ENCODE measurements around the gene VAV2.

The VAV2 gene

DNA sequence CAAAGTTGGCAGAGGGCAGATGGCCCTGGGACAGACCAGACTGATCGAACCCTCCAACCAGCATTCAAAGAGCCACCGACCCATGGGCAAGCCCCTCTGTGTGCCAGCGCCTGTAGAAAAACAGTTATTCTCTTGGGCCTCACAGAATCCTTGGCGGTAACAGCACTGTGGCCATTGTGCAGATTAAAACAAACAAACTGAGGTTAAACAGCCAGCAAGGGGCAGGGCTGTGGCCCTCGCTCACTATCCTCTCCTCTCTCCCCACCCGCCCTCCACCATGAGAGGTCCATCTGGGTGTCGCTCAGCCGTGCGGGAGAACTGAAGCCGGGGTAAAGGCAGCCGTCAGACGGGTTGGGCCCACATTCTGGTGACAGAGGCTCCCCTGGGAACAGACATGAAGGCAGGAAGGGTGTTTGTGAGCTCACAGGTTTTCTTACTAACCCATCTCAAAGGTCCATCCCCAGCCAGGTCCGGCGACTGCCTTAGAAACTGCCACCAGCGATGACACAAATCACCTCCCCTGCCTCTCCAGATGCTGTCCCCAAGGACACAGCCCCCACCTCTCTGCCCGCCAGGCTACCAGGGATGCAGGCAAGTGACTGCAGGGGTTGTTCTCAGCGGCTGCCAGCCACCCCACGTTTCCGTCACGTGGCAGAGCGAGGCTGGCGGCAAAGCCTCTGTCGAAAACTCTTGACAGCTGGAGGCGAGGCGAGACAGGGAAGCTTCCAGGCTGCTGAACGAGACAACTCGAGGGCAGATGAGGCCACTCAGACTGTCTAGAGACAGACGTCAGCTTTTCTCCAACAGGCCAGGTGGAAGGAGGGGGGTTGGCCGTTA, 178.2 kb downstream of the VAV2 start:
- Histone ChIP-seq H3K9me3 (ENCODE audit: control insufficient read depth, low read length) (no peaks in the 10 kb centered on the region), H3K4me1 (no peaks in the 10 kb centered on the region), H3K79me2 (no peaks in the 10 kb centered on the region), H3K36me3 (ENCODE audit: control insufficient read depth, insufficient read depth, low read length) (no peaks in the 10 kb centered on the region), H2AFZ (no peak overlapping the region), H3K4me2 (ENCODE audit: low read length) (no peak overlapping the region), H3K27me3 (ENCODE audit: control insufficient read depth, insufficient read depth, low read length) (no peaks in the 10 kb centered on the region), H3K27ac (no peak overlapping the region), H3K9ac (no peak overlapping the region), H3K4me3 (ENCODE audit: low read depth, low read length) (no peak overlapping the region)
- TF ChIP-seq, protein P1, sequence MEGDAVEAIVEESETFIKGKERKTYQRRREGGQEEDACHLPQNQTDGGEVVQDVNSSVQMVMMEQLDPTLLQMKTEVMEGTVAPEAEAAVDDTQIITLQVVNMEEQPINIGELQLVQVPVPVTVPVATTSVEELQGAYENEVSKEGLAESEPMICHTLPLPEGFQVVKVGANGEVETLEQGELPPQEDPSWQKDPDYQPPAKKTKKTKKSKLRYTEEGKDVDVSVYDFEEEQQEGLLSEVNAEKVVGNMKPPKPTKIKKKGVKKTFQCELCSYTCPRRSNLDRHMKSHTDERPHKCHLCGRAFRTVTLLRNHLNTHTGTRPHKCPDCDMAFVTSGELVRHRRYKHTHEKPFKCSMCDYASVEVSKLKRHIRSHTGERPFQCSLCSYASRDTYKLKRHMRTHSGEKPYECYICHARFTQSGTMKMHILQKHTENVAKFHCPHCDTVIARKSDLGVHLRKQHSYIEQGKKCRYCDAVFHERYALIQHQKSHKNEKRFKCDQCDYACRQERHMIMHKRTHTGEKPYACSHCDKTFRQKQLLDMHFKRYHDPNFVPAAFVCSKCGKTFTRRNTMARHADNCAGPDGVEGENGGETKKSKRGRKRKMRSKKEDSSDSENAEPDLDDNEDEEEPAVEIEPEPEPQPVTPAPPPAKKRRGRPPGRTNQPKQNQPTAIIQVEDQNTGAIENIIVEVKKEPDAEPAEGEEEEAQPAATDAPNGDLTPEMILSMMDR (IDR thresholded peaks at IDR 0.05): no peak

DNA sequence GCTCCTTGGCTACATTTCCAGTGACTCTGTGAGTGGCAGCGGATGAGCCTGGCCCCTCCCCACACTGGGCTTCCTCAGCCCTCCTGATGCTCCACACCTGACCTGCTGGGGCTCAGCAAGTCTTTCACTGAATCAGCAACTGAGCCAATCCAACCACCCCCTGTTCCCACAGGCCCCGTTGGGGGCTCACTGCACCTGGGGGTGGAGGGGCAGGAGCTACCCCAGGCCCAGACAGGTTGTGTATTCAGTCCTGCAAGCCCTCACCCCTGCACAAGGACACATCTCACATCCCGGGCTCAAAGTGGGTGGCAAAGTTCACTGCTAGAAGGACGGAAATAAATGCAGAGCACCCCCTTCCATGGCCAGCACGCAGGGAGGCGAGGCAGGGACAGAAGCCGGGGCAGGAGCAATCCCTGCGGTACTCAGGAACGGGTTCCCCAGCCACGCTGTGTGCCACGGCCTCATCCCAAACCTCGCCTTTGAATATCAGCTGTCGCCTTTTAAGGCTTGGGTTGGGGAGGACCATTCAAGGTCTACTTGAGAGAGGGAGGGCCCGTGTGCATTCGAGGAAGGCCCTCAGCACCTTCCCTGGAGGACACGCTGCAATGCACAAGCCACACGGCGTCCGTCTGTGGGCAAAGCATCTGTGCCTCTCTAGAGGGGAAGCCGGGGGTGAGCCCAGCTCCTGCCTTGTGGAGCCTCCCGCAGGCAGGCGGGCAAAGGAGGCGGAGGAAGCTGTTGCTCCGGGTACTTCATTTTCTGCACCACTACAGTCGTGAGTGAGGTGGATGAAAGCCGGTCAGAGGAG, 179.0 kb downstream of the VAV2 start:
- Histone ChIP-seq H3K4me3 (ENCODE audit: low read depth, low read length) (no peak overlapping the region), H3K79me2 (no peaks in the 10 kb centered on the region), H3K9ac (no peak overlapping the region), H3K4me1 (no peaks in the 10 kb centered on the region), H3K27ac (no peak overlapping the region), H2AFZ (no peak overlapping the region), H3K27me3 (ENCODE audit: control insufficient read depth, insufficient read depth, low read length) (no peaks in the 10 kb centered on the region), H3K36me3 (ENCODE audit: control insufficient read depth, insufficient read depth, low read length) (no peaks in the 10 kb centered on the region), H3K4me2 (ENCODE audit: low read length) (no peak overlapping the region), H3K9me3 (ENCODE audit: control insufficient read depth, low read length) (no peaks in the 10 kb centered on the region)
- TF ChIP-seq, protein P1 (IDR thresholded peaks at IDR 0.05): no peak

- Histone ChIP-seq H3K27me3 (ENCODE audit: control insufficient read depth, insufficient read depth, low read length) (no peaks in the 10 kb centered on the region), H3K4me1 (no peaks in the 10 kb centered on the region), H2AFZ (no peak overlapping the region), H3K4me3 (ENCODE audit: low read depth, low read length) (no peak overlapping the region), H3K4me2 (ENCODE audit: low read length) (no peak overlapping the region), H3K9me3 (ENCODE audit: control insufficient read depth, low read length) (no peaks in the 10 kb centered on the region), H3K9ac (no peak overlapping the region), H3K36me3 (ENCODE audit: control insufficient read depth, insufficient read depth, low read length) (no peaks in the 10 kb centered on the region), H3K79me2 (no peaks in the 10 kb centered on the region), H3K27ac (no peak overlapping the region)
- TF ChIP-seq, protein P1 (IDR thresholded peaks at IDR 0.05): no peak
Measured at GRCh38 chr9:133812077-133812868, 179.9 kb downstream of the VAV2 start.

DNA sequence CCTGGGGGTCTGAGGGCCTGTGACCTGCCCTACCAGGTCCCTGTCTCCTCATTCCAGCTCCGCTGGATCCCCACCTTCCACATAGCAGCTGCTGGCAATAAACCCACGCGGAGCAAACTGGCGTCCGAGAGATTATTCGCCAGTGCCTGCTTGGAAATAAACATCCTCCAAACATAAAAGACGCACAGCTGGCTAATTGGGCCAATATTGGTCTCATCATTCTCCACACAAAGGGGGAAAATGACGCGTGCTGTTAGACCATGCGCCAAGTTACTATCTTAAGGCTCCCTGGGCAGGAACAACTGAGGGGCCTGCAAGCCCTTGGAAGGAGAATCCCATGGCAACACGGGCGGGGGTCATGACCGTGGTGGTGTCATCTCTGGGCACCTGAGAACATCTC, 180.7 kb downstream of the VAV2 start:
- TF ChIP-seq, protein P1 (IDR thresholded peaks at IDR 0.05): no peak
- H3K4me3 ChIP-seq (ENCODE audit: low read depth, low read length): no peak overlapping the region

More for the DNA sequence above, 180.7 kb downstream of the VAV2 start:
- Histone ChIP-seq H3K27ac (no peak overlapping the region), H2AFZ (no peak overlapping the region), H3K4me2 (ENCODE audit: low read length) (no peak overlapping the region), H3K9ac (no peak overlapping the region), H3K9me3 (ENCODE audit: control insufficient read depth, low read length) (no peaks in the 10 kb centered on the region), H3K4me1 (no peaks in the 10 kb centered on the region), H3K36me3 (ENCODE audit: control insufficient read depth, insufficient read depth, low read length) (no peaks in the 10 kb centered on the region), H3K79me2 (no peaks in the 10 kb centered on the region), H3K27me3 (ENCODE audit: control insufficient read depth, insufficient read depth, low read length) (no peaks in the 10 kb centered on the region)
